Breast epithelium (tissue), 4 donors: Measurements from ENCODE around the gene PTPRN2. TPM values are rescaled to one million over a fixed set of nuclear protein-coding genes. Genes with fewer than 3 reads are reported as not detected.

ENCODE experiments used
- DNase-seq, 2 donors: peaks; one replicate each; pipeline ENCODE4 v3.0.0-alpha.2; 2019; ENCODE audit warnings: low spot score in 2 of 2
- H3K27ac ChIP-seq, 2 donors: fragments of 200-600 bp; sonication (generic) in 1 of 2; one replicate each; pipeline ENCODE4 v1.5.1; 2016 to 2019; ENCODE audit warnings: mild to moderate bottlenecking in 1 of 2
- H3K27me3 ChIP-seq, 2 donors: fragments of 200-600 bp; sonication (generic) in 1 of 2; one replicate each; pipeline versions ENCODE4 v1.5.1 to v1.6.0; 2017 to 2019; ENCODE audit warnings: control low read depth in 1 of 2, mild to moderate bottlenecking in 1 of 2
- H3K36me3 ChIP-seq: fragments of 200-600 bp; one replicate; pipeline ENCODE4 v1.5.1; 2019
- H3K4me1 ChIP-seq, 2 donors: fragments of 200-600 bp; sonication (generic); one replicate each; pipeline ENCODE4 v1.5.1; 2016 to 2019; ENCODE audit warnings: control low read depth in 1 of 2
- H3K4me3 ChIP-seq, 3 donors: fragments of 200-600 bp; sonication (generic); 1 replicate in 2 of 3; 2 replicates in 1 of 3; pipeline ENCODE4 v1.5.1; 2016 to 2019; ENCODE audit warnings: mild to moderate bottlenecking in 3 of 3, moderate library complexity in 2 of 3
- H3K9me3 ChIP-seq, 2 donors: fragments of 200-600 bp; sonication (generic) in 1 of 2; one replicate each; pipeline ENCODE4 v1.5.1; 2016 to 2019; ENCODE audit warnings: control low read depth in 1 of 2
- CTCF ChIP-seq, 3 donors: fragments of 450-650 bp; IDR thresholded peaks; one replicate each; pipeline ENCODE4 v1.5.1; 2016 to 2017; ENCODE audit warnings: antibody characterized with exemption in 3 of 3, mild to moderate bottlenecking in 3 of 3, moderate library complexity in 3 of 3
- POLR2A ChIP-seq: fragments of 450-650 bp; IDR thresholded peaks from one replicate; pipeline ENCODE4 v1.6.1; 2016; ENCODE audit warnings: antibody characterized with exemption, mild to moderate bottlenecking, moderate library complexity
- POLR2AphosphoS5 ChIP-seq, 3 donors: sonication (generic); formaldehyde crosslinking; IDR thresholded peaks; one replicate each; pipeline ENCODE4 v1.6.1; 2017; ENCODE audit warnings: antibody characterized with exemption in 3 of 3
- intact Hi-C: fragments of 100-400 bp; cut with DNase I; formaldehyde crosslinking; loops from one replicate; pipeline ENCODE4 v1.15.1; 2023; ENCODE audit warnings: low total_unique reads
- total RNA-seq, 3 donors: library from RNA; depleted of rRNA; stranded (reverse); fragments of >200 nt; gene quantifications; one replicate each; pipeline ENCODE4 v1.1.0, GENCODE V29; 2016

The PTPRN2 gene
- total RNA-seq, 3 donors from 2014 or later: 1.6 to 2.2 (median 2.2) TPM

GRCh38 chr7:157824011-157824818 is 763.4 kb downstream of the PTPRN2 start:
- H3K27ac ChIP-seq: no peak overlapping the region
- no peak for DNase-seq
- no peak overlapping the region for H3K4me3 ChIP-seq
- H3K27me3 ChIP-seq: peaks cover 0 to 3% of the 10 kb centered on the region in 2 donors
- no peak for TF ChIP-seq POLR2A
- TF ChIP-seq POLR2AphosphoS5 (IDR thresholded peaks at IDR 0.05): no peak
- TF ChIP-seq CTCF (IDR thresholded peaks at IDR 0.05): no peak
- intact Hi-C loops: no loop called here
- no peaks in the 10 kb centered on the region for H3K4me1 ChIP-seq
- no peaks in the 10 kb centered on the region for H3K36me3 ChIP-seq
- no peaks in the 10 kb centered on the region for H3K9me3 ChIP-seq

- no peak for DNase-seq
Observed at GRCh38 chr7:157822688-157823031, 765.0 kb downstream of the PTPRN2 start.

GRCh38 chr7:157821959-157822687 is 765.5 kb downstream of the PTPRN2 start:
- no peak overlapping the region for H3K4me3 ChIP-seq
- DNase-seq: no peak
- H3K4me1 ChIP-seq: no peaks in the 10 kb centered on the region
- intact Hi-C loops: no loop called here
- TF ChIP-seq POLR2A (no peak), CTCF (IDR thresholded peaks at IDR 0.05) (no peak), POLR2AphosphoS5 (IDR thresholded peaks at IDR 0.05) (no peak)
- H3K27ac ChIP-seq: no peak overlapping the region
- H3K9me3 ChIP-seq: no peaks in the 10 kb centered on the region
- peaks cover 0 to 12% of the 10 kb centered on the region in 2 donors for H3K27me3 ChIP-seq
- H3K36me3 ChIP-seq: no peaks in the 10 kb centered on the region

More at GRCh38 chr7:157822688-157823031, 765.0 kb downstream of the PTPRN2 start:
- no peak overlapping the region for H3K27ac ChIP-seq
- H3K27me3 ChIP-seq: peaks cover 0 to 7% of the 10 kb centered on the region in 2 donors
- no peaks in the 10 kb centered on the region for H3K36me3 ChIP-seq
- H3K4me3 ChIP-seq: no peak overlapping the region
- TF ChIP-seq CTCF (IDR thresholded peaks at IDR 0.05): no peak
- no peak for TF ChIP-seq POLR2A
- TF ChIP-seq POLR2AphosphoS5 (IDR thresholded peaks at IDR 0.05): no peak
- H3K4me1 ChIP-seq: no peaks in the 10 kb centered on the region
- H3K9me3 ChIP-seq: no peaks in the 10 kb centered on the region
- intact Hi-C loops: no loop called here

GRCh38 chr7:157820796-157821195 is 766.8 kb downstream of the PTPRN2 start:
- no peaks in the 10 kb centered on the region for H3K36me3 ChIP-seq
- TF ChIP-seq CTCF (IDR thresholded peaks at IDR 0.05) (no peak), POLR2AphosphoS5 (IDR thresholded peaks at IDR 0.05) (no peak), POLR2A (no peak)
- no peaks in the 10 kb centered on the region for H3K9me3 ChIP-seq
- no peaks in the 10 kb centered on the region for H3K4me1 ChIP-seq
- DNase-seq: no peak
- H3K27ac ChIP-seq: no peak overlapping the region
- no peak overlapping the region for H3K4me3 ChIP-seq
- H3K27me3 ChIP-seq: peaks cover 0 to 15% of the 10 kb centered on the region in 2 donors
- intact Hi-C loops: no loop called here

- intact Hi-C loops: no loop called here
- Histone ChIP-seq H3K4me3 (no peak overlapping the region), H3K36me3 (no peaks in the 10 kb centered on the region), H3K27me3 (peaks cover 0 to 15% of the 10 kb centered on the region in 2 donors), H3K4me1 (no peaks in the 10 kb centered on the region), H3K27ac (no peak overlapping the region), H3K9me3 (peaks cover 0 to 3% of the 10 kb centered on the region in 2 donors)
- DNase-seq: no peak
- TF ChIP-seq POLR2A (no peak), CTCF (IDR thresholded peaks at IDR 0.05) (no peak), POLR2AphosphoS5 (IDR thresholded peaks at IDR 0.05) (no peak)
Observed at GRCh38 chr7:157819455-157819807, 768.2 kb downstream of the PTPRN2 start.
